OCI-LY1 (cell line): ENCODE data around the gene PGLYRP2.

Experiments used
- EZH2 ChIP-seq: fragments of 200-600 bp; sonication (generic), shearing (Covaris generic); IDR thresholded peaks from 2 replicates; pipeline ENCODE4 v1.8.0; 2017; ENCODE audit warnings: borderline replicate concordance, mixed run types, mild to moderate bottlenecking, antibody characterized with exemption, low read length, moderate library complexity, mixed read lengths
- TF ChIP-seq, protein P1 (sequence below): fragments of 200-600 bp; sonication (generic), shearing (Covaris generic); IDR thresholded peaks from 2 replicates; pipeline ENCODE4 v1.5.1; 2017; ENCODE audit warnings: mild to moderate bottlenecking, antibody characterized with exemption, low read length, moderate library complexity, mixed read lengths

DNA sequence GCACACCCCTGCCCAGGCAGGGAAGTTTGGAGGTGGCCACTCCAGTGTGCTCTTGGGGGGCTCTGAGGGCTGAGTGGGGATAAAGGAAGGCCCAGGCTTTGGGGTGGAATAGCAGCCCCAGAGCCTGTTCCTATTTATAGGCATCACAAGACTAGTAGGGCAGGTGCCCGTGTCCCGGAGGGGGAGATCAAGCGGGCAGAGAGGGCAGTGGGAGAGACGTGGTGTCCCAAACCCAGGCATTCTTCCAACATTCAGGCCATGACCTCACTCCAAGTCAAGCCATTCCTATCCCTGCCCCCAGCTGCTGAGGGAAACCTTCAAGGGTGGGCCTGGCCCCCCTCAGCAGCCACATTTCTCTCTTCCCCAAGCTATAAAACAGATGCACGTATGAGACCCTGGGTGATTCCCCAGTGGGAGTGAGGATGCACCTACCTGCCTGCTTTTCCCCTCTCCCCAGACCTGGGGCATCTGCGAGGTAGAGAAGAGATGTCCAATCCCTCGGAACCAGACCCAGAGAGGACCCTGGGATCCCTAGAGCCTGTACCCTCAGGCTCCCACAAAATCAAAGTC lies 33.4 kb downstream of the PGLYRP2 start:
- TF ChIP-seq, protein P1, sequence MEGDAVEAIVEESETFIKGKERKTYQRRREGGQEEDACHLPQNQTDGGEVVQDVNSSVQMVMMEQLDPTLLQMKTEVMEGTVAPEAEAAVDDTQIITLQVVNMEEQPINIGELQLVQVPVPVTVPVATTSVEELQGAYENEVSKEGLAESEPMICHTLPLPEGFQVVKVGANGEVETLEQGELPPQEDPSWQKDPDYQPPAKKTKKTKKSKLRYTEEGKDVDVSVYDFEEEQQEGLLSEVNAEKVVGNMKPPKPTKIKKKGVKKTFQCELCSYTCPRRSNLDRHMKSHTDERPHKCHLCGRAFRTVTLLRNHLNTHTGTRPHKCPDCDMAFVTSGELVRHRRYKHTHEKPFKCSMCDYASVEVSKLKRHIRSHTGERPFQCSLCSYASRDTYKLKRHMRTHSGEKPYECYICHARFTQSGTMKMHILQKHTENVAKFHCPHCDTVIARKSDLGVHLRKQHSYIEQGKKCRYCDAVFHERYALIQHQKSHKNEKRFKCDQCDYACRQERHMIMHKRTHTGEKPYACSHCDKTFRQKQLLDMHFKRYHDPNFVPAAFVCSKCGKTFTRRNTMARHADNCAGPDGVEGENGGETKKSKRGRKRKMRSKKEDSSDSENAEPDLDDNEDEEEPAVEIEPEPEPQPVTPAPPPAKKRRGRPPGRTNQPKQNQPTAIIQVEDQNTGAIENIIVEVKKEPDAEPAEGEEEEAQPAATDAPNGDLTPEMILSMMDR: no peak
- TF ChIP-seq EZH2: no peak
